Kidney (tissue), 14 donors: ENCODE measurements around the gene NFKBIZ. TPM values are rescaled to one million over a fixed set of nuclear protein-coding genes. Genes with fewer than 3 reads are reported as not detected.

Experiments used
- DNase-seq, 5 donors: peaks; one replicate each; pipeline ENCODE4 v3.0.0-alpha.2; 2013 to 2020
- FAIRE-seq: peaks from 2 replicates; lab custom pipeline; 2012; peaks lifted over from hg19 to GRCh38; lab: Jason Lieb, UNC
- H3K27ac ChIP-seq, 2 donors: one replicate each; pipeline ENCODE4 v1.7.0; 2013; ENCODE audit warnings: low read depth in 2 of 2, low read length in 2 of 2, inconsistent platforms in 1 of 2
- H3K27me3 ChIP-seq: one replicate; pipeline ENCODE4 v1.7.1; 2013; ENCODE audit warnings: low read length, inconsistent platforms; ENCODE audit not compliant: control insufficient read depth, insufficient read depth
- H3K36me3 ChIP-seq, 3 donors: one replicate each; pipeline versions ENCODE4 v1.7.0 to v1.7.1; 2013; ENCODE audit warnings: low read length in 3 of 3, control low read depth in 1 of 3, inconsistent platforms in 1 of 3; ENCODE audit not compliant: insufficient read depth in 3 of 3, control insufficient read depth in 2 of 3
- H3K4me1 ChIP-seq, 3 donors: one replicate each; pipeline versions ENCODE4 v1.7.0 to v1.7.1; 2013; ENCODE audit warnings: low read length in 3 of 3, inconsistent platforms in 1 of 3, low read depth in 1 of 3; ENCODE audit not compliant: control insufficient read depth in 2 of 3, insufficient read depth in 2 of 3
- H3K4me3 ChIP-seq, 3 donors: one replicate each; pipeline versions ENCODE4 v1.7.0 to v1.8.1; 2013; ENCODE audit warnings: low read length in 3 of 3, control low read depth in 1 of 3, inconsistent platforms in 1 of 3
- H3K9ac ChIP-seq, 3 donors: one replicate each; pipeline versions ENCODE4 v1.7.0 to v1.7.1; 2013; ENCODE audit warnings: low read length in 3 of 3, control low read depth in 1 of 3, inconsistent platforms in 1 of 3
- H3K9me3 ChIP-seq, 3 donors: one replicate each; pipeline versions ENCODE4 v1.7.0 to v1.7.1; 2013; ENCODE audit warnings: low read length in 3 of 3, control low read depth in 1 of 3, inconsistent platforms in 1 of 3; ENCODE audit not compliant: control insufficient read depth in 2 of 3, insufficient read depth in 1 of 3
- CTCF ChIP-seq: IDR thresholded peaks from 3 replicates; pipeline ENCODE4 v1.5.1; 2012; ENCODE audit warnings: mild to moderate bottlenecking, moderate library complexity, borderline replicate concordance; ENCODE audit not compliant: insufficient read depth; ENCODE audit errors: extremely low read depth
- intact Hi-C: fragments of 100-400 bp; cut with DNase I; formaldehyde crosslinking; loops from one replicate; pipeline ENCODE4 v1.11.1; 2022
- polyA plus RNA-seq: library from polyadenylated mRNA; stranded (reverse); fragments of 350-450 nt; fragmentation: Illumina TruSeq; extraction: RNeasy Lipid Tissue Mini Kit (QIAGEN cat#74804); gene quantifications from one replicate; pipeline ENCODE4 v1.2.3, GENCODE V29; 2014; ENCODE audit warnings: low read depth, low replicate concordance; ENCODE audit not compliant: insufficient read depth
- total RNA-seq: library from RNA; stranded (reverse); fragmentation: NEBNext Ultra II Directional; extraction: Animal tissue kit (Norgen Biotek cat#: 25700); gene quantifications from one replicate; pipeline ENCODE4 v1.2.1, GENCODE V29; 2021
- donor health status: control.
- donor health status: control.
- donor health status: control.
- donor health status: control.
- donor health status: control.
- donor health status: DM: yes; HTN: yes; CAD: no.
- donor health status: Normal renal cell carcinoma (clear cell type).

NFKBIZ gene
- total and polyA plus RNA-seq, 2 donors from 2014 or later, result 6.7 to 196 TPM

GRCh38 chr3:101842245-101842934 is 6.9 kb upstream of the NFKBIZ start:
- DNase-seq (no peak), FAIRE-seq (no peak)
- no peaks in the 10 kb centered on the region for H3K27me3 ChIP-seq
- no peak overlapping the region for H3K4me3 ChIP-seq
- no peaks in the 10 kb centered on the region for H3K36me3 ChIP-seq
- H3K27ac ChIP-seq, result no peak overlapping the region
- no peak for TF ChIP-seq CTCF
- intact Hi-C loops, result no loop called here
- H3K4me1 ChIP-seq, result no peaks in the 10 kb centered on the region
- no peak overlapping the region for H3K9ac ChIP-seq
- H3K9me3 ChIP-seq, result no peaks in the 10 kb centered on the region

- Histone ChIP-seq H3K9ac (no peak overlapping the region), H3K4me3 (no peak overlapping the region), H3K36me3 (no peaks in the 10 kb centered on the region), H3K4me1 (peaks cover 0 to 3% (median 0%) of the 10 kb centered on the region in 3 donors), H3K27ac (no peak overlapping the region), H3K9me3 (no peaks in the 10 kb centered on the region), H3K27me3 (no peaks in the 10 kb centered on the region)
- DNase-seq (no peak), FAIRE-seq (no peak)
- intact Hi-C loops, result no loop called here
- TF ChIP-seq CTCF, result no peak
Observed at GRCh38 chr3:101842935-101843330, 6.4 kb upstream of the NFKBIZ start.

DNA sequence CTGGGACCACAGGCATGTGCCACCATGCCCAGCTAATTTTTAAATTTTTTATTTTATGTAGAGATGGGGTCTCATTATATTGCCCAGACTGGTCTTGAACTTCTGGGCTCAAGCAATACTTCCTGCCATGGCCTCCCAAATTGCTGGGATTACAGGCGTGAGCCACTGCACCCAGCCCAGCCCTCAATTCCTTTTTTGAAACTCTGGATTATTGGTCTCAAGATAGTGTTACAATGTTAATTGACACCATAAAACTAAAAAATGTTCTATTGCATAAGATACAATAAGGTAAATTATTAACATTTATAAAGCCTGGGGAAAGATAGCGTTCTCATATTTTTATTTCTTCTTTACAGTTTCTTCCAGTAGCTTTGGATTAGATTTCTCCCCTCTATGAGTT is 3.9 kb upstream of the NFKBIZ start:
- H3K27me3 ChIP-seq, result no peaks in the 10 kb centered on the region
- DNase-seq (no peak), FAIRE-seq (no peak)
- no peak overlapping the region for H3K4me3 ChIP-seq
- H3K27ac ChIP-seq, result no peak overlapping the region
- H3K36me3 ChIP-seq, result no peaks in the 10 kb centered on the region
- intact Hi-C loops, result no loop called here
- no peak for TF ChIP-seq CTCF
- no peak overlapping the region for H3K9ac ChIP-seq
- no peaks in the 10 kb centered on the region for H3K9me3 ChIP-seq
- H3K4me1 ChIP-seq, result peaks cover 0 to 3% (median 0%) of the 10 kb centered on the region in 3 donors
